Measurements from ENCODE around the gene FASLG.
"Not testable (repeated sequence)": the region's sequence is repeated elsewhere in the genome, so short reads cannot be mapped to it uniquely, and the experiment has no call there.

Gene FASLG

DNA sequence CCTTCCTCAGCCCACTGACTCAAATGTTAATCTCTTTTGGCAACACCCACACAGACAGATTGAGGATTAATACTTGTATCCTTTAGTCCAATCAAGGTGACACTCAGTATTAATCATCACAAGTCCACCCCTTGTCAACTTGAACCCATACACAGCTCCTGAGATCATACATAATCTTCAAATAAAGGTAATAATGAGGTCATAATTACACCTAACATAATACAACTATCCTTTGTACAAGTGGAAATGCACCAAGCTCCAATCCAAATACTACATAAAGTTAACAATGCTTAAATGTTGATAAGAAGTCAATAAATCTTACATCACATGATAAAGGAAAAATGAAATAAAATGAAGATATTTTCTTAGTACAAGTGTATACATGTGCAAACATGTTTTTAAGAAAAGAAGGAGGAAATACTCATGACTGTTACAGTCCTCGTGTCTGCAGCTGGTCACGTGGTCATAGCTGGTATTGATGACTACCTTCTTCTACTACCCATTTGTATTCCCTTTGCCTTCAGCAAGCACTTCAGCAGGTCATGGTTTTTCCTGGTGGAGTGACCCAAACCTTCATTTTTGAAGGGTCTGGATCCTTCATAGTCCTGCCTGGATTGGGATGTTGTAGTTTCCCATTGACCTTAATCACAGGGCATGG lies 29.7 kb downstream of the FASLG start:
- not testable (repeated sequence) for DNase-seq

DNA sequence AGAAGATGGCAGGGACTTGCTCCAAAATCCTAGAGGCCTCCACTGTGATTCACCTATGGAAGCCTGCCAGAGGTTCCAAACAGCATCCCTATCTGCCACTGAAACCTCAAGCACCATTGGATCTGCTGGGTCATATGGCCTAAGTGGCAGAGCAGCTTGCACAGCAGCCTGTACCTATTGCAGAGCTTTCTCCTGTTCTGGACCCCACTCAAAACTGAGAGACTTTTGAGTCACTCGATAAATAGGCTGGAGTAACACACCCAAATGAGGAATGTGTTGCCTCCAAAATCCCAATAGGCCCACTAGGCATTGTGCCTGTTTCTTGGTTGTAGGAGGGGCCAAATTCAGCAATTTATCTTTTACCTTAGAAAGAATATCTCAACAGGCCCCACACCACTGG lies 32.0 kb downstream of the FASLG start:
- DNase-seq: not testable (repeated sequence)

DNA sequence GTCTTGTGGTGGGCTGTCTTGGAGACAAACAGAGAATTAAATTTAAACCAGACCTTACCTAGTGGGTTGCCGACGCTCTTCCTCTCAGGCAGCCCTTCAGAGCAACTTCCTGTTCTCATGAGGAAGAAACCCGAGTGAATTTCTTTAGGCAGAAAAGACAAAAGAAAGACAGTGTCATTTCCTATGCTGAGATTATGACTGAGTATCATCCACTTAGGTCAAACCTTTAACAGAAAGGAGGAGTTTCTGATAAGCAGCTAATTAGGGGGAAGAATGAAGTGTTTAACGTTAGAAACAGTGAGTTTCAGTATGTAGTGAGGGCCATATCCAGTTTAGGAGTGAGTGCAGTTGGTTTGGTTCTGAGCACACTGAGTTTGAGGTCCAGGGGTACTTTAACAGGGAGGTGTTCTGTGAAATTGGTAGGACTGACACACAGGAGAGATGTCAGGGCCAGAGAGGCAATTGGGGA lies 38.7 kb downstream of the FASLG start:
- DNase-seq: no peak

GRCh38 chr1:172698224-172698623 lies 39.3 kb downstream of the FASLG start:
- DNase-seq: no peak

DNA sequence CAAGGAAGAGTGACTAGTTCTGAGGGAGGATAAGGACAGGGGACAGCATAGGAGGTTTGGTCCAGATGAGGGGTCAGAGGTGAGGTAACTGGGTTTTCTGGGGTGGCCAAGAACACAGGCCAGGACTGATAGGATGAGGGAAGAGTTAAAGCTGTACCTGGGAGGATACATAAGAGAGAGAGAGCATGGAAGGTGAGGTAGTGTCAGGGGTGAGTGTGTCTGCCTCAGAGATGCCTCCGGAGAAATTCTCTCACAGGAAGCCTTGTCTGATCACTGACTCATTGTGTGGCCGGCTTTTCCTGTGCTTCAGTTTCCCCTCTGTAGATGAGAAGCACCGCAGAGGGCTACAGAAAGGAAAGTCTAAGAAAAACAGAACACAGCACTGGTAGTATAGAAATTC lies 40.2 kb downstream of the FASLG start:
- DNase-seq: peak; percentile 77

DNA sequence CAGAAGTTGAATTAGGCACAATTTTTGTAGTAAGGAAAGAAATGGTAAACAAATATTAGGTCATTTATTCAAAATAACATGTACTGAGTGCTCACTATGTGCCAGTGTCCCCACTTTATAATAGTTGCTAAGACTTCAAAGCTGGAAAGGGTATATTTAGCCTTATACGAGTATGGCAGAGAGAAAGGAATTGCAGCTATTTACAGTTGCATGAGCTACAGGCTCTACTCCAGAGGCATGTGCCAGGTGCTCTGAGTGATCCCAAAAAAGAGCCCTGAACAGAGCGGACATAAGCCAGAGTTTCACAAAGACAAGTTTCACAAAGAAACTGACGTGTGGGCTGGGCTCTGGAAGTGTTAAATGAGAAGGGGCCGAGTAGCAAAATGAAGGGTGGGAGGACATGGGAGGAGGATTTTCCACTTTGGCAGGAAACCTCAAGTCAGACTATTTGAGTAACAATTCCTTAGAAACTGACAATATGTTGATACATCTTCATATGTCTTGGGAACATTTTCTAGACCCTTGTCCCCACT lies 40.9 kb downstream of the FASLG start:
- DNase-seq: no peak

- no peak for DNase-seq
Measured at GRCh38 chr1:172700556-172700955, 41.7 kb downstream of the FASLG start.

DNA sequence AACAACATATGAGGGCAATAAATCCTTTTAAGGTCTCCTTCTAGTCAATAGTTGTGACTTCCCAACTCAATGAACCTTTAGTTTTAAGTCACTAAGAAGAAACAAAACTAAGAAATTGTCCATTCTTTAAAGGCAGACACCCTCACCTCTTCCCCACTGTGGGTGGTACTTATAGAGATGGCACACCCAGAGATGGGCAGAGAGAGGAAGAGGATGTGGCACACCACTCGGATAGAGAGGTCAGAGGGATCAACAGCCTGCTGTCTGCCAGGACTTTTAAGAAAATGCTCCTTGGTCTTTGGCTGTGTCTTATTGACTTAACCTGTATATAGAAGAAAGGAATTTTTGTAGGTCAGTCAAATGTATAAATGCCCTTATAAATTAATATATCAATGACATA lies 45.1 kb downstream of the FASLG start:
- no peak for DNase-seq

DNA sequence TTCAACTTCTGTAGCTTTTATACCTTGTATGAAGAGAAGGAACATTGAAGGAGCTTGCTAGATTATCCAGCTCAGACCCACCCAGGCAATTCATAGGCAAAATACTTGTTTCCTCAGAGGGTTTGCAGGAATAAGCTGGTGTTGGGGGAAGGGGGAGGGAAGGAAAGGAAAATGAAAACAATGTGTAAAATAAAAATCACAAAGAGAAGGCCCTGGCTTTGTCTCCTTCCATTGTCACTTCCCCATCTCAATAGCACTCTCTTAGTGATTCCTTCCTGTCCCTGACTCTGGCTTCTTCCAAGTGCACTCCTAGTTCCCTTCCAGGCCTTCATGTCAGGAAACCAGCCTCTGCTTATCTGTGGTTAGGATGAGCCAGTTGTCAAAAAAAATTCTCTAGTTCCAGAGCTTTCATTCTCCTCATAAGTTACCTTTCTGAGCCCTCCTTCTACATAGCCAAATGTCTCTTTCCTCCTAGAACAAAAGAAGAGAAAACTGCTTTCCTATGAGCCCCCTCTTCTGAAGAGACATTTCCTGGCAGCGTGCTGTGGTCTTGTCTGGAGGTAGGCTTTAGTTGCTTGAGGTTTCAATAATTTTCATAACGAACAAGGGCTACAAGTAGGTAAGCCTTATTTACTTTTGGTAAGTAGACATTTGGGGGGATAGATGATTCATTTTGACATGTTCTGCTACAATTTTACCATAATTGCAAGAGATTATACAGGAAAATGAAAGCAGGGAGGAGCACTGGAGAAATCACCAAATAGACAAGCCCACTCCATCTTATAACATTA lies 45.7 kb downstream of the FASLG start:
- no peak for DNase-seq

GRCh38 chr1:172708452-172708851 lies 49.5 kb downstream of the FASLG start:
- peak; percentile 22 for DNase-seq

DNA sequence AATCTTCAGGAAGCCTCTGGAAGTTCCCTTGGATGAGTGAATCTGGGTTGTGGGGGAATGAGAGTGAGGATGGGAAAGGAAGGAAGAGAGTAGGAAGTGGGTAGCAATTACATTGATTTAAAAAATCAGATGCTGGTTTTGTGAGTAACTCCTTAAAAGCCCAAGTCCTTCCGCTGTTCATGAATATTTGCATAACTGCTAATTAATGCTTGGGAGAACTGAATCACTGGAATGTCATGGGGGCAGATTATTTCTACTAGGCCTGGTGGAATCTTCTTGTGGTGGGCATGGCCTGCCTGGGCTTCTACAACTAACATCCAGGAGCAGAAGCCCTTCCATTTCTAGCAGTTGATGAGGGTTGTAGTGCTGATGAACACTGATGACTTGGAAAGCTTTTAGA lies 52.7 kb downstream of the FASLG start:
- DNase-seq: no peak

DNA sequence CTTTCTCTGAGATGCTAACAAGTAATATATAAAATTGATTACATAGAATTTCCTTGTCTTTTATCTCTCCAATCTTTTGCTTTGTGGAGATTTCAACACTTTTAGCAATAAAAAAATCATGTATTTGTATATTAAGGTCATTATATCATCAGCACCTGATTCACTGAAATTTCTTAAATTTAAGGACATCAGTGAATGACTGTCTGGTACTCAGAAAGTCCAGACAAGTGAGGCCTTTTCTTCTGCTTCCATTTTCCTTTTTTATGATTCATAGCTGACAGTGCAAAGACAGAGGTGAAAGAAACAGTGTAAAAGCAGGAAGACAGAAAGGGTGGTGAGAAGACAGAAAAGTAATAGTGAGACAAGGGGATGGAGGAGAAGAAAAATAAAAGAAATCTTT lies 54.6 kb downstream of the FASLG start:
- DNase-seq: no peak
